T-helper 2 cell treated with Interferon-gamma antibody and Interleukin-4, amounts not matched to agents 5 μg/mL and 100 μg/mL, for 36 hours (primary cell): ENCODE results near the gene DCST2.

Source experiments
- DNase-seq: peaks from one replicate; pipeline ENCODE4 v3.0.0; 2021; ENCODE audit warnings: low spot score
- H3K27ac Mint-ChIP-seq: one replicate; pipeline ENCODE4 v1.8.0; 2021; ENCODE audit warnings: mild to moderate bottlenecking, mixed read lengths
- H3K27me3 Mint-ChIP-seq: one replicate; pipeline ENCODE4 v1.8.0; 2021; ENCODE audit warnings: low read depth, mixed read lengths
- H3K36me3 Mint-ChIP-seq: one replicate; pipeline ENCODE4 v1.8.0; 2021; ENCODE audit warnings: low read depth, mixed read lengths
- H3K4me1 Mint-ChIP-seq: one replicate; pipeline ENCODE4 v1.8.0; 2021; ENCODE audit warnings: low read depth, mixed read lengths
- H3K4me3 Mint-ChIP-seq: one replicate; pipeline ENCODE4 v1.8.0; 2022; ENCODE audit warnings: mild to moderate bottlenecking, moderate library complexity, mixed read lengths
- H3K9me3 Mint-ChIP-seq: one replicate; pipeline ENCODE4 v1.8.0; 2021; ENCODE audit warnings: mixed read lengths

DCST2 gene

DNA sequence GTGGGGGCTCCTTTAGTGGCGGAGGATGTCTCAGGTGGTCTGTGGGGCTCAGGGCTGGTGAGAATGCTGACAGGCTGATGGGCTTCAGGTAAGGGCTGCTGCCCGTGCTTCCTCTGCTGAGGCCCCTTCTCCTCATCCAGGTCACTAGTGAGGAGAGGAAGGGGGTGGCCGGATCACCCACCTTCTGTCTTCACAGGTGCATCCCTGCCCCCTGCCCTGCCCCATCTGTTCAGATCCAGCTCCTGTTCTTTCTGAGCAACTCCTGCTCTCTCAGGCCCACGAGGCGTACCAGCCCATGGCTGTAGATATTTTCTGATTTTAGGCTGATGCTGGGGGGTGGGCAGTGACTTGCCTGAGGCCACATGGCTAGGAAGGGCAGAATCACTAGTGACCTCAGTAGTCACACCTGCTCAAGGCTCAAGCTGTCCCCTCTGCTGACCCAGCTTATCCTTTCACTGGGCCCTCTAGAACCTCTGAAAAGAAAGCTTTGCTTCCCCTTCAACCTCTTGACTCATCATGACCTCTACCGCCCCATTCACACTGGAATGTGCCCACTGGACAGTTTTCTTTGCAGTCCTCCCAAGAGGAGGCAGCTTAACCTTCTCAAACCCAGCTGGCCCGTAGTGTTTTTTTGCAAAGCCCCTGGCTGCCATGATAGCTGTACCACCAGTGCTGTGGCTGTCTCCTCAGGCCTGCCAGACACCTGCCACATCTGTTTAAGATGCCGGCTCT is 14.8 kb downstream of the DCST2 start:
- peaks cover 45% of the 10 kb centered on the region for H3K36me3 Mint-ChIP-seq
- peaks cover 36% of the 10 kb centered on the region for H3K4me1 Mint-ChIP-seq
- H3K4me3 Mint-ChIP-seq = no peak overlapping the region
- H3K27me3 Mint-ChIP-seq = no peaks in the 10 kb centered on the region
- H3K9me3 Mint-ChIP-seq = no peaks in the 10 kb centered on the region
- H3K27ac Mint-ChIP-seq = no peak overlapping the region
- no peak for DNase-seq

DNA sequence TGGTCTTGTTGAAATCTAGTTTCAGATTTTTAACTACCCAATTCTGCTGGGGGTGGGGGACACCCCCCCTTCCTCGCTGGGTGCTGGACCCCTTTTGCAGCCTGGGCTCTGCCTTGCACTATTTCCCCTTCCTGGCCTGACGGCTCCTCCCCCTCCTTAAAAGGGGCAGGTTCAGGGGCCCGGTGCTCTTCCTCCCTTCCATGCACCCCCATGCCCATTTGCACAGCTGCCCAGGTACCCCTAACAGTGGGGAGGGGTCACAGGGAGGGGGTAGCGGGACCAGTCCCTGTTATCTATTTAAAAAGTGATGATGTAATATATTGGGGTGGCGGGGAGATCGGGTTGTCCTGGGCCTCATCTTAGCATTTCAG is 15.7 kb downstream of the DCST2 start:
- no peak for DNase-seq
- Mint-ChIP-seq H3K4me1 (peaks cover 44% of the 10 kb centered on the region), H3K36me3 (peaks cover 52% of the 10 kb centered on the region), H3K9me3 (no peaks in the 10 kb centered on the region), H3K27me3 (no peaks in the 10 kb centered on the region), H3K27ac (peak overlapping the region; percentile 20), H3K4me3 (peak overlapping the region; percentile 26)

DNA sequence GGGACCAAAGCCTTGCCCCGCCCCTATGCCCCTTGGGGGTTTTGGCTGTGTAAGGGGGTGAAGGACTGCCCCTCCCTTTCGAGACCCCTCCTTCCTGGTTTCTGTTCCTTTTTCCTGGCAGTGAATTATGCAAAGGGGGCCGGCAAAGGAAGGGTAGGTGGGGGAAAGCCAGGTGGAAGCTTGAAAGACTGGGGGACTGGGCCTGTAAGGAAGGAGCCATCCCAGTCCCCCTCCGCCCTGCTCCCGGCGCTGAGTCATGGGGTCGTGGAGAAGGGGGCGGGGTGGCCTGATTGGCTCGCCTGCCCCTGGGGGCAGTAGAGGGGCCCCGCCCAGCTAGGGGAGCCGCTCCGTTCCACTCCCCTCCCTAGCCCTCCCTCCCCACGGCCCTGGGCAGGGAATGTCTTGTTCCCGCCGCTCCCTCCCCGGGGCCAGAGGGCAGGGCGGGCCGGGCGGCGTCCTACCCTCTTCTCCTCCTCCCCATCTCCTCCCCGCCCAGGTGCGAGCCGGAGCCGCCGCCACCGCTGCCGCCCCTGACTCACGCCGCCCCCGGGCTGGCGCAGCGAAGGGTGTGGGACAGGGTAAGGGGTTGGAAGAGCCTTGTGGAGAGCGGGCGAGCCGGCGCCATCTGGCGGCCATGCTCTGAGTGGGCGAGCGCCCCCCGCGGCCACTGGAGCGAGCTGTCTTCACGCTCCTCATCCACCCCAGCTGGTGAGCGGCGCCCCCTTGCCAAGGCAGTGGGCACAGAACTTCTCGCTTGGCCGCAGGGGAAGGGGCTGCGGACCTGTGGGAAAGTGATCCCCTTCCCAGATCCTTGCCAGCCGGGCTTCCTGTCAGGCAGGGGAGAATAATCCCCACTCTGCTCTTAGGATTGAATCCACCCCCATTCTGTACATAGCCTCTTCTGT is 16.3 kb downstream of the DCST2 start:
- DNase-seq = peak; percentile 91
- H3K27ac Mint-ChIP-seq = peak overlapping the region; percentile 77
- H3K36me3 Mint-ChIP-seq = peaks cover 58% of the 10 kb centered on the region
- H3K27me3 Mint-ChIP-seq = no peaks in the 10 kb centered on the region
- peaks cover 48% of the 10 kb centered on the region for H3K4me1 Mint-ChIP-seq
- no peaks in the 10 kb centered on the region for H3K9me3 Mint-ChIP-seq
- H3K4me3 Mint-ChIP-seq = peak overlapping the region; percentile 62

DNA sequence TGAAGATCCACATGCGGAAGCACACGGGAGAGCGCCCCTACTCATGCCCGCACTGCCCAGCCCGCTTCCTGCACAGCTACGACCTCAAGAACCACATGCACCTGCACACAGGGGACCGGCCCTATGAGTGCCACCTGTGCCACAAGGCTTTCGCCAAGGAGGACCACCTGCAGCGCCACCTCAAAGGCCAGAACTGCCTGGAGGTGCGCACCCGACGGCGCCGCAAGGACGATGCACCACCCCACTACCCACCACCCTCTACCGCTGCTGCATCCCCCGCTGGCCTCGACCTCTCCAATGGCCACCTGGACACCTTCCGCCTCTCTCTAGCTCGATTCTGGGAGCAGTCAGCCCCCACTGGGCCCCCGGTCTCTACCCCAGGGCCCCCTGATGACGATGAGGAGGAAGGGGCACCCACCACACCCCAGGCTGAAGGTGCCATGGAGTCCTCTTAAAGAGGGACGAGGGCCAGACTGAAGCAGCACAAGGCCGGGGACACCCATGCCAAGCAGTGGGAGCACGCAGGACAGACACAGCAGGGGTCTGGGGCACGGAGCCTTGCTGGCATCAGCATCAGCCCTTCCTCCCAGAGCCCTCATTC is 17.2 kb downstream of the DCST2 start:
- DNase-seq = no peak

DNA sequence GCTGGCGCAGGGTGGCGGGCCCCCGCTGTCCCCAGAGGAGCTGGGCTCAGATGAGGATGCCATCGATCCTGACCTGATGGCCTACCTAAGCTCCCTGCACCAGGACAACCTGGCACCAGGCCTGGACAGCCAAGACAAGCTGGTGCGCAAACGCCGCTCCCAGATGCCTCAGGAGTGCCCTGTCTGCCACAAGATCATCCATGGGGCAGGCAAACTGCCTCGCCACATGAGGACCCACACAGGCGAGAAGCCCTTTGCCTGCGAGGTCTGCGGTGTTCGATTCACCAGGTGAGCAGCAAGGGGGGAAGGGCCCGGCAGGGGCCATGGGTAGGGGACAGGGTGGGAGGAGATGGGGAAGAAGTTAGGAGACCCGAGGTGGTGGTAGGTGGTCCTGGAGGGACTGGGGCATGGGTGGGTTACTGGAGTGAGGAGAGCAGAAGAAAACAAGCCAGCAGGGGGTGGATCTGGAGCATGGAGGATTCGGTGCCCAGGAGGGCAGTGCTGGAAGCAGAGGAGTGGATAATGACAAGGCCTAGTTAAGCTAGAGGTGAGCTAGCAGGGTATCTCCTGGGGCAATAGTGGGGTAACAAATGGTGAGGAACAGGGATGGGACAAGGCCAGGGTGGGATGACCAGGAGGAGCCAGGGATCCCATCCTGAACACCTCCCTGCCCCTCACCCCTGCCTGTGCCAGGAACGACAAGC is 17.9 kb downstream of the DCST2 start:
- Mint-ChIP-seq H3K4me1 (peaks cover 53% of the 10 kb centered on the region), H3K27ac (peak overlapping the region; percentile 77), H3K9me3 (no peaks in the 10 kb centered on the region), H3K36me3 (peaks cover 66% of the 10 kb centered on the region), H3K27me3 (no peaks in the 10 kb centered on the region), H3K4me3 (peak overlapping the region; percentile 62)
- DNase-seq = no peak

More for the DNA sequence above, 17.2 kb downstream of the DCST2 start:
- no peaks in the 10 kb centered on the region for H3K9me3 Mint-ChIP-seq
- peaks cover 62% of the 10 kb centered on the region for H3K36me3 Mint-ChIP-seq
- H3K27ac Mint-ChIP-seq = peak overlapping the region; percentile 77
- peak overlapping the region; percentile 62 for H3K4me3 Mint-ChIP-seq
- H3K27me3 Mint-ChIP-seq = no peaks in the 10 kb centered on the region
- peaks cover 48% of the 10 kb centered on the region for H3K4me1 Mint-ChIP-seq

DNA sequence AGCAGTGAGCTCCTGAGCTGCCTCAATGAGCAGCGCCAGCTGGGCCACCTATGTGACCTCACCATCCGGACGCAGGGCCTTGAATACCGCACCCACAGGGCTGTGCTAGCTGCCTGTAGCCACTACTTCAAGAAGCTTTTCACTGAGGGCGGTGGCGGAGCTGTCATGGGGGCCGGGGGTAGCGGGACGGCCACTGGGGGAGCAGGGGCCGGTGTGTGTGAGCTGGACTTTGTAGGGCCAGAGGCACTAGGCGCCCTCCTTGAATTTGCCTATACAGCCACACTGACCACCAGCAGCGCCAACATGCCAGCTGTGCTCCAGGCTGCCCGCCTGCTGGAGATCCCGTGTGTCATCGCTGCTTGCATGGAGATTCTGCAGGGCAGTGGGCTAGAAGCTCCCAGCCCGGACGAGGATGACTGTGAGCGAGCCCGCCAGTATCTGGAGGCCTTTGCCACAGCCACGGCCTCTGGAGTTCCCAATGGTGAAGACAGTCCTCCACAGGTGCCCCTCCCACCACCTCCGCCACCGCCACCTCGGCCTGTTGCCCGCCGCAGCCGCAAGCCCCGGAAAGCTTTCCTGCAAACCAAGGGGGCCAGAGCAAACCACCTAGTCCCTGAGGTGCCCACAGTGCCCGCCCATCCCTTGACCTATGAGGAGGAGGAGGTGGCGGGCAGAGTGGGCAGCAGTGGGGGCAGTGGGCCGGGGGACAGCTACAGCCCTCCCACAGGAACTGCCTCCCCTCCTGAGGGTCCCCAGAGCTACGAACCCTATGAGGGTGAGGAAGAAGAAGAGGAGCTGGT is 18.7 kb downstream of the DCST2 start:
- Mint-ChIP-seq H3K27ac (no peak overlapping the region), H3K4me3 (peak overlapping the region; percentile 90), H3K27me3 (no peaks in the 10 kb centered on the region), H3K36me3 (peaks cover 68% of the 10 kb centered on the region), H3K4me1 (peaks cover 50% of the 10 kb centered on the region), H3K9me3 (no peaks in the 10 kb centered on the region)
- DNase-seq = no peak

DNA sequence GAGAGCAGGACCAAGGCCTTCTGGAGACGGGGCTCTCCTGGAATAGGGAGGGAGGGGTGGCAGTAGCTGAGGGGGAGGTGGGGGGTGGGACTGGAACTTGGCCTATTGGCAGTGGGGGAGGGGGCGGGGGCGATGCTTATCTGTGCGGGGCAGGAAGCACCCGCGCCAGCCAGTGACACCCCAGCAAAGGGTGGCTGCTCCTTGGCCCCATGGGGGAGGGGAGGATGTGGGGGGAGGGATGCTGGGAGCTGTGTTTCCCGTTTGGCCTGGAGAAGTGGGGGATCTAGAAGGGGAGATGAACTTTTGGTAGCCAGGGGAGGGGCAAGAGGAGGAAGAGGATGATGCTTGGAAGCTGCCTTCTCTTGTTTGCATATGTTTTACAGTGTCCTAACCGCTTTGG is 19.9 kb downstream of the DCST2 start:
- peaks cover 66% of the 10 kb centered on the region for H3K36me3 Mint-ChIP-seq
- H3K4me3 Mint-ChIP-seq = peak overlapping the region; percentile 90
- peaks cover 51% of the 10 kb centered on the region for H3K4me1 Mint-ChIP-seq
- DNase-seq = peak; percentile 20
- H3K9me3 Mint-ChIP-seq = no peaks in the 10 kb centered on the region
- H3K27ac Mint-ChIP-seq = peak overlapping the region; percentile 81
- H3K27me3 Mint-ChIP-seq = no peaks in the 10 kb centered on the region

DNA sequence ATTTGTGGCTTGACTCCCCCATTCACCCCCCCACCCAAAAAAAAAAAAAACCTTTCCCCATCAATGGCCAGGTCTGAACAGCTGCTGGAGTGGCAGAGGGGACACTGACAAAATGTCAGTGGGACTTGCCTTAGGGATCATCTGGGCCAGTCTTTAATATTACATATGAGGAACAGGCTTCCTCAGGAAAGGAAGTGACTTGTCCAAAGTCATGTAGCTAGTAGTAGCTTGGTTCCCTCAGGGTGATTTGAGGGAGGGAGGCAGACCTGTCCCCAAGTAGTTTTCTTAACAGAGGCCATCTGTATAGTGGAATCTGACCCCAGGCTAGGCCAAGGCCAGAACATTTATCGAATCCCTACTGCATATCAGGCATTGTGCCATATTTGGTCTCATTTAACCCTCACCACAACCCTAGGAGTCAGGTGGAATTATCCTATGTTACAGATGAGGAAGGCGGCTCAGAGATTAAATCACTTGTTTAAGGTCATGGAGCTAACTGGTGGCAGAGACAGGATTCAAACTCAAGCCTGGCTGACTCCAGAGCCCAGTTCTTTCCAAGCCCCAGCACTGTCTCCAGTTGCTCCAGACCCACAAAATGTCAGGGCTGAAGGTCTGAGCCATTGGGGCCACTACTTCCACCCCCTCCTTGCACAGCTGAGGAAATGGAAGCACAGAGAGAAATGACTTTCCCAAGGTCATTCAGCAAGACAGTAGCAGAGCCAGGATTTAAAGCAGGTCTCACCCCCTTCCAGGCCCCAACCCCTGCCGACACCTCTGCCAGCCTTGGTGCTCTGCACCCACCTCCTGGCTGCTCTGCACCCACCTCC is 20.6 kb downstream of the DCST2 start:
- Mint-ChIP-seq H3K36me3 (peaks cover 67% of the 10 kb centered on the region), H3K27me3 (no peaks in the 10 kb centered on the region), H3K27ac (peak overlapping the region; percentile 83), H3K4me1 (peaks cover 56% of the 10 kb centered on the region), H3K9me3 (no peaks in the 10 kb centered on the region), H3K4me3 (peak overlapping the region; percentile 90)
- no peak for DNase-seq

DNA sequence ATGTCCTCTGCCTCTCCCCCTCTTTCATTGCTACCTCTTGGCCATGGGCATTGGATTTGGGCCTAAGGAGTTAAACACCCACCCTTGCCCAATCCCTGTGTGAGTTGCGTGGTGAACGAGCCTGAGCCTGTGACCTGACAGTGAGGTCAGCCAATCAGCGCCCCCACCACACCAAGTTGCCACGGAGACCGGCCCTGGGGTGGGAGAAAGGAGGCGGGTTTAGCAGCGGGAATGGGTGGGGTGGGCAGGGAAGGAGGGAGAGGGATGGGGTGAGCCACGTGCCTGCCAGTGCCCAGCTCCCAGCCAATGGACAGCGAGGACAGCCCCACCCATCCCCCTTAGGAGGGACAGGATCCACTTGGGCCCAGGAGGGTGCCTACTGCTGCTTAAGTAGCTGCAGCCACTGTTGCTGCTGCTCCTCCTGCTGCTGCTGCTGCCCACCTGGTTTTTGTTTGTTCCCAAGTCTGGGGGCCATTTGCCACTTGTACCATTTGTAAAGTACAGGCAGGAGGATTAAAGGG is 21.5 kb downstream of the DCST2 start:
- H3K4me3 Mint-ChIP-seq = peak overlapping the region; percentile 90
- no peaks in the 10 kb centered on the region for H3K27me3 Mint-ChIP-seq
- H3K27ac Mint-ChIP-seq = peak overlapping the region; percentile 83
- H3K36me3 Mint-ChIP-seq = peaks cover 62% of the 10 kb centered on the region
- no peaks in the 10 kb centered on the region for H3K9me3 Mint-ChIP-seq
- DNase-seq = peak; percentile 40
- peaks cover 56% of the 10 kb centered on the region for H3K4me1 Mint-ChIP-seq

DNA sequence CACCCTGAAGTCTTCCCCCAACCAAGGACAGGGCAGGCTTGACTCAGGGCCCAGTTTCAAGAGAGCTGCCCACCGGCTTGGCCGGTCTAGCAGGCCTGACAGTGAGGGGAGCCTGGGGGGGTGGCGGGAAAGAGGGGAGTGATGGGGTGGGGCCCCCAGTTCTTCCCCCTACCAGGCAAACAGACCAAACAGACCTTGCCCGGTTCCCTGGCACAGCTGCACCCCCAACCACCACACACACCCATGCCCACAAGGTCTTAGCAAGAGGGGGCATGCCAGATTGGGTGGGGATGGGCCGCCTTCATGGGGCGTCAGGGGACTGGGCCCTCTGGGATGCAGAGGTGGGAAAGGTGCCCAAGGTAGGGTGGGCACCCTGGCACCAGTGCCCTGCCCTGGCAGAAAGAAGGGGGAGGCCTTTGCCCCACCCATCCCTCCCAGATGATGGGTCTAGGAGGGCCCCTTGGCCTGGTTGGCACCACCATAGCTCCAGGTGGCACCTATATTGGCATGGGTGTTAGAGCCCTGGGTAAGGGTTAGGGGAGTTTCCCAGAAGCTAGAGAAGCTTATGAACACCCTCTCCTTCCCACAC is 22.1 kb downstream of the DCST2 start:
- DNase-seq = no peak
- Mint-ChIP-seq H3K4me3 (peak overlapping the region; percentile 98), H3K36me3 (peaks cover 58% of the 10 kb centered on the region), H3K4me1 (peaks cover 58% of the 10 kb centered on the region), H3K9me3 (no peaks in the 10 kb centered on the region), H3K27me3 (no peaks in the 10 kb centered on the region), H3K27ac (peak overlapping the region; percentile 91)

DNA sequence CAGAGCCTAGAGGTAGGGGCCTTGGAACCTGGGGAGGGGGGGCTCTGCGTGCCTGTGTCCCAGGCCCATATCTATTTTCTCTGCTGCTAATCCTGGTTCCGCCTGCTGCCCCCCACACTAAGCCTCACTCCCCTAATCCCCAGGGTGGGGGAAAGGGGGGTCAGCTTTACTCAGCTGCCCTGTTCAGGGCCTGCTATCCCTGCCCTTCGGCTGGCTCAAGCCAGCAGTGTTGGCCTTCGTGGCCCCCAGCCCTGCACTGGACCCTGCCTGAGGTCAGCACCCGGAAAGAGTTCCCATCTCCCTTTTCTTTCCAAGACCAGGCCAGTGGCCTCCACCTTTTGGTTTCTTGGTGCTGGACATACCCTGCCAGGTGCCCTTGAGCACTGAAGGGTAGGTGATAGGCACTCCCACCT is 22.6 kb downstream of the DCST2 start:
- no peaks in the 10 kb centered on the region for H3K9me3 Mint-ChIP-seq
- H3K27me3 Mint-ChIP-seq = no peaks in the 10 kb centered on the region
- peak overlapping the region; percentile 91 for H3K27ac Mint-ChIP-seq
- H3K4me1 Mint-ChIP-seq = peaks cover 58% of the 10 kb centered on the region
- H3K36me3 Mint-ChIP-seq = peaks cover 52% of the 10 kb centered on the region
- H3K4me3 Mint-ChIP-seq = peak overlapping the region; percentile 98
- no peak for DNase-seq
